GM21737 (cell line): ENCODE results near the gene ZNF91.
A peak's percentile ranks its signal among the peaks of the same experiment; 100 is the strongest.
"Not testable (repeated sequence)": the region's sequence is repeated elsewhere in the genome, so short reads cannot be mapped to it uniquely, and the experiment has no call there.

Source experiments
- ATAC-seq: cut with Tn5 transposase; IDR thresholded peaks from one replicate; pipeline ENCODE4 v1.9.1; 2021; ENCODE audit warnings: mild to moderate bottlenecking, moderate library complexity; ENCODE audit not compliant: unreplicated experiment

ZNF91 gene

GRCh38 chr19:23399443-23399842 is 4.2 kb upstream of the ZNF91 start:
- ATAC-seq: no peak

DNA sequence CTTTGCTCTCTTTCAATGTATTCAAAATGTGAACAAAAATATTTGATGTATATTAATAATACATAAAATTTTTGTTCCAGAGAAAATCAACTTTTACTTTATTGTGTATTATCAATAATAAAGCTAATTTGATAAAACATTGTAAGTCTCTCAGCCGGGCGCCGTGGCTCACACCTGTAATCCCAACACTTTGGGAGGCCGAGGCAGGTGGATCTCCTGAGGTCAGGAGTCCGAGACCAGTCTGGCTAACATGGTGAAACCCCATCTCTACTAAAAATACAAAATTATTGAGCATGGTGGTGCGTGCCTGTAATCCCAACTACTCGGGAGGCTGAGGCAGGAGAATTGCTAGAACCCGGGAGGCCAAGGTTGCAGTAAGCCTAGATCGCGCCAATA is 449 bp upstream of the ZNF91 start:
- ATAC-seq: peak; percentile 8

- no peak for ATAC-seq
Observed at GRCh38 chr19:23394511-23394910, 760 bp downstream of the ZNF91 start.

DNA sequence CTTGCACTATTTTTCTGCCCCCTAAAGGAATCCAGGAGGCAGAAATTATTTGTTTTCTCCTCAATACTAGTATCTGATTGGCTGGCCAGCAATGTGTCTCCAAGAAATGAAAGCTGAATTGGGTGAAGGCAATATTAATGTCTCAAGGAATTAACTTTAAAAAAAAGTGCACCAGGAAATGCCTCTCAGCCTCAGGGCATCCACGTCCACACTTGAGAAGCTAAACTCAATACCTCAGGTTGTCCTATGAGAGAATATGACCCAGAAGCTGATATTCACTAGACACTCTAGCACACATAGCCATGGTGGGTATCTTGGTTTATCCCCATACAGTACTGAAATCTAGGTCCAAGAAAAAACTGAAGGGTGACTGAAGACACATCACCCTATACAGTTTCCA is 2.1 kb downstream of the ZNF91 start:
- no peak for ATAC-seq

DNA sequence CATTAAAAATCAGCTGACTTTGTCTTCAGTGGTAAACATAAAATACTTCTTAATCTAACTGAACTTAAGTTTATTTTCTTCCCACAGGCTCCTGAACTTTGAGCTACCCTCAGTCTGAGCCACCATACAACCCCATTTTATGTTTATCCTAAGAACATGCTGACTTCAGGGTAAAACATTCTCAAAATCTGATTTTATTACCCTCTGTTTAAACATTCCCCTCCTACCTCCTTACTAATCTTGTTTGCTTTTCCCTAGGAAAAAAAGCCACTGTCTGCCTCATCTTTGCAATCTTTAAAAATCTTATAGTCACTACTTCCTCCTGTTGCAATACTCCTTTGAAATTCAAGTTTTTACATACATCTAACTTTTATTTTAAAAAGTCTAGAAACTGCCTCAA is 4.0 kb downstream of the ZNF91 start:
- no peak for ATAC-seq

DNA sequence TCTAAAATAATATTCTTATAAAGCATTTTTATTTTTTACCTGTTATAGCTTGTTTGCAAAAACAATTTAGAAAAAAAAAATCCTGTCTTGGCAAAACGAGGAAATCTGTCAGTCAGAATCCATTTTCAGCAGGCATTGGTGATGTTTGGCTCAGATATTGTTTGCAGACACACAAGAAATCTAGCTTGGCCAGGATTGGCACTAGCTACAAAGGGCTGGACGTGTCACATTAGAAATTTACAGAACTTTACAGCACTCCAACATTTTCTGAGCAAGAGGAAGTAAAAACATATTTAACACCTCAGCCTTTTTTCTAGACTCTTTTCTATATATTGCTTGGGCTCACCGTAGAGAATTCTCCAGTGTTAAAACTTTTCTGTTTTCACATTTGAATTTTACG is 9.9 kb downstream of the ZNF91 start:
- no peak for ATAC-seq

GRCh38 chr19:23384858-23385257 is 10.4 kb downstream of the ZNF91 start:
- no peak for ATAC-seq

DNA sequence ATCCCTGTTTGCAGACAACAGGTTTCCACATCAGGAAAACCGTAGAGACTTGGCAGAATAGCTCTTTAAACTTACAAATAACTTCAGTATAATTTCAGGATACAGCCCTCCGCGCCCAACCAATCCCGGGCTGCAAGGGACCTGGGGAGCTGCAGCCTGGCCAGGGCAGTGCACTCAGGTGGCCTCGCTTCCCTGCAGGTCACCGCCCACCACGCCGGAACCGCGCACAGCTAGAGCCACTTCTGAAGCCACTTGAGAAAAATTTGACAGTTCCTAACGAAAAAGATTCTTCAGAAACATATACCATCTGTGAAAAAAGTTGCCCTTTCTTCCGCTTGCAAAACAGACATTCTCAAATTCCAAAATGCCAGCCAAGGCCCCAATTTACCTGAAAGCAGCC is 11.1 kb downstream of the ZNF91 start:
- ATAC-seq: no peak

- no peak for ATAC-seq
Observed at GRCh38 chr19:23382955-23383354, 12.3 kb downstream of the ZNF91 start.

DNA sequence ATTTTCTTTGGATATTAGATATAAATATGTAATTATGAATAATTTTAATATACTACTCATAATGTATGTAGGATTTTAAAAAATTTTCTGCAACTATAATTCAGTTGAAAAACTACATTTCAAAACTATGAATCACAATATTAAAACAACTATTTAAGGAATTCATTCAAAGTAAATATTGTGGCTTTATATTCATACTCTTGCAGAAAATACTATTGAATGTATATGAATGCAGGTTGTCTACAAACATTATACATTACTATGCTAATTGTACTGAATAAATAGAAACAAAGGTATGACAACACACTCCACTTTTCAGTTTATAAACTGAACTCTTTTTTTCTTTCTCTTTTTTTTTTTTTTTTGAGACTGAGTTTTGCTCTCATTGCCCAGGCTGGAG is 14.2 kb downstream of the ZNF91 start:
- ATAC-seq: no peak

GRCh38 chr19:23379671-23380070 is 15.6 kb downstream of the ZNF91 start:
- ATAC-seq: not testable (repeated sequence)

GRCh38 chr19:23378948-23379347 is 16.3 kb downstream of the ZNF91 start:
- no peak for ATAC-seq

DNA sequence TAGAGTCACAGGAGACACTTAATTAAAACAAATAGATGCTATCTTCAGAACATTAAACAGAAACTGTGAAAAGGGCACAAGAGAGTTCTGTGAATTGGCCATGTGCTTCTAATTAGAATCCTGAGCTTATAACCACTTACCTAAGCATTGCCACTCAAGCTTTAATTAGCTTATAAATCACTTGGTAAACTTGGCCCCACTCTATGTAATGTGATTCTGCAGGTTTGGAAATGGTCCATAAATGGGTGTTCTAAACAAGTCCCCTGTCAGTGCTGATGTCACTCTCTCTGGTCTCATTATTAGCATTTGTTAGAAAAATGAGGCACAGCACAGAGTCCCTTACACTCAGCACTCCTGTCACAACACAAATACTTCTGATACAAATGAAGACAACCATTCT is 18.0 kb downstream of the ZNF91 start:
- ATAC-seq: no peak

DNA sequence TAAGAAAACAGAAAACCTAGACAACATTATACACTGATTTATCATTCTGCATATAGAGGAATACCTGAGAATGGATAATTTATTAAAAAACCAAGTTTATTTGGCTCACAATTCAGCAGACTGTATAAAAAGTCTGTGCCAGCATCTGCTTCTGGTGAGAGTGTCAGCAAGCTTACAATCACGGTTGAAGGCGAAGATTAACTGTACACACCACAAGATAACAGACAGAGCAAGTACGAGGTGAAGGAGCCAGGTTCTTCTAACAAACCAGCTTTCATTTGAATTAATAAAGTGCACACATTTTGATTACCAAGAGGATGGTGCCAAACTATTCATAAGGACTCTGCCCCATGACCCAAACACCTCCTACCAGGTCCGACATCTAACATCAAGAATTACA is 28.8 kb downstream of the ZNF91 start:
- ATAC-seq: no peak

DNA sequence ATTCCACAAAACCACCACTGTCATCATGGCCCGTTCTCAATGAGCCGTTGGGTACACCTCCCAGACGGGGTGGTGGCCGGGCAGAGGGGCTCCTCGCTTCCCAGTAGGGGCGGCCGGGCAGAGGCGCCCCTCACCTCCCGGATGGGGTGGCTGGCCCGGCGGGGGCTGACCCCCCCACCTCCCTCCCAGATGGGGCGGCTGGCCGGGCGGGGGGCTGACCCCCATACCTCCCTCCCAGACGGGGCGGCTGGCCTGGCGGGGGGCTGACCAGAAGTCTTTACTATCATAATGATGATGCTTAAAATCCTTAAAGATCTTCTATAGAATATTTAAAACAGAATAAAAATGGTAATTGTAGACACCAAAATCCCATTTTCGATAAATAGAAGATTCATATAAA is 29.2 kb downstream of the ZNF91 start:
- ATAC-seq: not testable (repeated sequence)

GRCh38 chr19:23365222-23365621 is 30.0 kb downstream of the ZNF91 start:
- ATAC-seq: no peak

DNA sequence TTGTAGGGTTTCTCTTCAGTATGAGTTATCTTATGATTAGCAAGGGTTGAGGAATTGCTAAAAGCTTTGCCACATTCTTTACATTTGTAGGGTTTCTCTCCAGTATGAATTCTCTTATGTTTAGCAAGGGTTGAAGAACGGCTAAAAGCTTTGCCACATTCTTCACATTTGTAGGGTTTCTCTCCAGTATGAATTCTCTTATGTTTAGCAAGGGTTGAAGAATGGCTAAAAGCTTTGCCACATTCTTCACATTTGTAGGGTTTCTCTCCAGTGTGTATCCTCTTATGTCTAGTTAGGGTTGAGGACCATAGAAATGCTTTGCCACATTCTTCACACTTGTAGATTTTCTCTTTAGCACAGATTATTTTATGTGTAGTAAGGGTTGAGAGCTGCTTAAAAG is 33.4 kb downstream of the ZNF91 start:
- not testable (repeated sequence) for ATAC-seq

DNA sequence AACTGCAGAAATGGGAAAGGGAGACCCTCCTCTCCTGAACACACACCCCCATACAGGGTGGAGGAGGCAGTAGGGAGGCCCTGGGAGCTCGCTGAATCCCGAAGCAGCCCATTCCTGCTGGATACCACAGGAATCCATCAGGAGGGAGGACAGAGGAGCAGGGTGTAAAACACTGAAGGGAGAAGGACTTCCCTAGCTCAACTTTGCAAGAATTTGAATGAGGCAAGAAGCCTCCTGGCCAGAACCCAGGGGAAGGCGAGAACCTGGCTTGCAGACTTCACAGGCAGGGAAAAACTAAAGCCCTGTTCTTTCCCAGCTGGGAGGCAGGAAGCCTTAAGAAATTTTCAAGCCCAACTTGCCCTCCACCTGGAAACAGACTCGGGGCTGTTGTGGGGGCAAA is 43.5 kb downstream of the ZNF91 start:
- ATAC-seq: no peak

DNA sequence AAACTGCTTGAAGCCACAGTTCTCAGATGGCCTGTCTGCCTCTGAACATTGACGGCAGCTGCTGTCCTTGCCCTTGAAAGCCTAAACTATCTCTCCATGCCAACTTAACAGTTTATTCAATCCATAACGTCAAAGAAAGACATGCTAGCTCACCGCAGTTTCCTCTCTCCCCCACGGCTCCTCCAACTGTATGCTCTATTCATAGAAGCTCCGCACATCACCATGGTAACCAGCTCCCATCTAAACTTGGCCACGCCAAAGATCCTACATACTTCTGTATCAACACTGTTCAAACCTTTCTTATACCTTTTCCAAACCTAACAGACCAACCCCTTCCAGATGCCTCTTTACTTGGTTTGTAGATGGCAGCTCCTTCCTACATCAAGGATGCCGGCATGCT is 48.6 kb downstream of the ZNF91 start:
- ATAC-seq: no peak

DNA sequence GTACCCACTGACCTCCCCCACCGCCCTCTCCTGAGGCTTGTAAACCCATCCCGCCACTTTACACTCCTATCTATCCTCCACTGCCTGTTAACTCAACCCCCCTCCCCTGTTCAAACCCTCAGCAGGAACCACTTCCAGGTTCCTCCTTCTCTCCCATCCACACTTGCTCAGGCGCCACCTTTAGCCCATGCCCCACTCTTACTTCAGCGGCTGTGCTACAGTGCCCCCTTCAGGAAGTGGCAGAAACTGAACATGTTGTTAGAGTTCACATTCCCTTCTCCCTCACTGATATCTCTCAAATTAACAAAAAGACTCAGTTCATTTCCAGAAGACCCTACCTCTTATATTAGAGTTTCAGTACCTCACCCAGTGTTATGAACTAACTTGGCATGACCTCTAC is 49.4 kb downstream of the ZNF91 start:
- no peak for ATAC-seq

- ATAC-seq: no peak
Observed at GRCh38 chr19:23343434-23344010, 51.7 kb downstream of the ZNF91 start.

DNA sequence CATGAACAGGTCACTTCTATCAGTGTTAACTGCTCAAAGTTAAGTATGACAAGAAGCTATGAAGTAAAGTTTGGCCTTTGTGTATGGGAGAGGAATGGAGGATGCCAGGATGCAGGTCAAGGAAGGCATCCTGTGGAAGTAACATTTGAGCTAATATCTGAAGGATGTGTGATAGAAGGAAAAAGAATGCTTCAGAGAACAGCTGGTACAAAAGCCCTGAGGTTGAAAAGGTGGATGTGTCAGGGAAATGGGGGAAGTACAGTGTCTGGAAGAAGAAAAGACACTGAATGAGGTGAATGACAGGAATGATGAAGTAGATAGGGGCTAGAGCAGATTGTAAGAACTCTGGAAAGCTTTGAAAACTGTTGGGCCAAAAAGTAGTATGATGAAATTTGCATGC is 67.1 kb downstream of the ZNF91 start:
- ATAC-seq: no peak

- ATAC-seq: no peak
Observed at GRCh38 chr19:23321953-23322549, 73.2 kb downstream of the ZNF91 start.
